ENCODE data around the gene CDK11A.

The CDK11A gene

DNA sequence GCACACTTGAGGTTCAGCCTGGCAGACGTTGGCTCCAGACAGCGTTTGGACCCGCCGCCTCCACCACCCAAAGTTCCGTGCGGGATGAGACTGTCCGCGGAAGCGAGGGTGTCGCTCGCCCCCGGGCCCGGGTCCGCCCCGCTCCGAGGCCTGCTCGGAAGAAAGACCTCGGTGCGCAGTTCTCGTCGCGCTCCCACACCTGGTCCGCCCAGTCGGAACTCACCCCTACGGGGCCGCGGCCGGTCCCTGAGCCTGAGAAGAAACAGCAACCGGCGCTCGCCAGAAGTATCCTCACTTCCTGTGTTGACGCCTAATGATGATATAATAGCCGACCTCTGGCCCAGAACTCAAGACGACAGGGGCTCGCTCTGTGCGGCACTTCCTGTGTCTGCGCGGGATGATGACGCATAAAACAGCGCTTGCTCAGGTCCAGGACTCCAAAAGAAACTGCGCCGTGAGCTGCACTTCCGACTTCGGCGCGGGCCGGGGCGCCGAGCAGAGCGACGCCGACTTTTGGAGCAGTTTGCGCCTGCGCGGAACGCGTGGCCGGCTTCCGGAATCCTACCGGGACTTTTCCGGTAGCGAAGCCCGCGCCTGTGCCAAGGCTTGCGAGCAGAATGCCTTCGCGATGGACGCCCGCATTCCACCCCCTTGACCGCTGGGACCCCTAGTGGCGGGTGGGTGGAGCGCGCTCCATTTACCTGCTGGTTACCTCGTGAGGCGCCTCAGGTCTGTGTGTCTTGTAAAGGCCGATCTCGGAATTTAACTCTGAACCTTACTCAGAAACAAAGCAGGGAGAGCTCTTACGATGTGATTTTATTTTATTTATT, at the start of gene CDK11A:
CDK11A (minus strand) TSS at position 323 of the 830 bp plus-strand sequence. CDS start 1,539 bp downstream, outside the sequence.
- peak; percentile 97 for DNase-seq

GRCh38 chr1:1773874-1774273, 49.7 kb upstream of the CDK11A start:
- DNase-seq = no peak

- DNase-seq = no peak
Measured at GRCh38 chr1:1771096-1771495, 46.9 kb upstream of the CDK11A start.

DNA sequence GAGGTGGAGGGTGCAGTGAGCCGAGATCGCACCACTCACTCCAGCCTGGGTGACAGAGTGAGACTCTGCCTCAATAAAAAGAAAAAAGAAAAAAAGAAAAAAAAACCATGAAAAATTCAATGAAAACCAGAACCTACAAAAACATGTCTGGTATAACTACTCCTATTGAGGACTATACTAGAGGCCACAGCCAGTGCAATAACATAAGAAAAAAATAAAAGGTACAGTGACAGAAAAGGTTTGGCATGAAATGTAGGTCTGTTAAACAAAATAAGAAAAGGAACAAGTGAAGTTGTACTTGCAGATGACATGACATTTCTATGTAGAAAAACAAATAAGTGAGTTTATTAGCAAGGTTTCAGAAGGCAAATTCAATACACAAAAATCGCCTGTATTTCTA, 45.9 kb upstream of the CDK11A start:
- DNase-seq = no peak

DNA sequence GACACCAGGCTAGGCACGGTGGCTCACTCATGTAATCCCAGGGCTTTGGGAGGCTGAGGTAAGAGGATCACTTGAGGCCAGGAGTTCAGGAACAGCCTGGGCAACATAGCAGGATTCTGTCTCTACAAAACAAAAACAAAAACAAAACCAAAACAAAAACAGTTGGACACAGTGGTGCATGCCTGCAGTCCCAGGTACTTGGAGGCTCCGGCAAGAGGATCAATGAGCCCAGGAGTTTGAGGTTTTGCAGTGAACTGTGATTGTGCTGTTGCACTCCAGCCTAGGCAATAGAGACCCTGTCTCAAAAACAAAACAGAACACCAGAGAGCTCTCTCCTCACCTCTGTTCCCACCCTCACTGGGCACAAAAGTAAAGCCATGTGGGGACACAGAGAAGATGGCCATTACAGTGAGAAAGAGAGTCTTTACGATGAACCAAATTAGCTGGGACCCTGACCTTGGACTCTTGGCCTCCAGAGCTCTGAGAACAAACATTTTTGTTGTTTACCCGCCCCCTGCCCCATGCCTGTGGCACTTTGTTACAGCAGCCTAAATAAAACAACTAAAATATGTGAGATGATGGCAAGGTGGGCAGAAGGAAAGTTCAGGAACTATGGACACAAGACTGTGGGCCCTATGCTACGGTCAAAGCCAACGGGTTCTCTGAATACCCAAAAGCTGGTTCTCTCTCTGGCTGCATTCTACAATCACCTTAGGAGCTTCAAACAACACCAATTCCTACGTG, 44.3 kb upstream of the CDK11A start:
- DNase-seq = no peak

GRCh38 chr1:1764876-1765470, 40.8 kb upstream of the CDK11A start:
- DNase-seq = no peak

GRCh38 chr1:1763657-1764621, 39.8 kb upstream of the CDK11A start:
- no peak for DNase-seq

DNA sequence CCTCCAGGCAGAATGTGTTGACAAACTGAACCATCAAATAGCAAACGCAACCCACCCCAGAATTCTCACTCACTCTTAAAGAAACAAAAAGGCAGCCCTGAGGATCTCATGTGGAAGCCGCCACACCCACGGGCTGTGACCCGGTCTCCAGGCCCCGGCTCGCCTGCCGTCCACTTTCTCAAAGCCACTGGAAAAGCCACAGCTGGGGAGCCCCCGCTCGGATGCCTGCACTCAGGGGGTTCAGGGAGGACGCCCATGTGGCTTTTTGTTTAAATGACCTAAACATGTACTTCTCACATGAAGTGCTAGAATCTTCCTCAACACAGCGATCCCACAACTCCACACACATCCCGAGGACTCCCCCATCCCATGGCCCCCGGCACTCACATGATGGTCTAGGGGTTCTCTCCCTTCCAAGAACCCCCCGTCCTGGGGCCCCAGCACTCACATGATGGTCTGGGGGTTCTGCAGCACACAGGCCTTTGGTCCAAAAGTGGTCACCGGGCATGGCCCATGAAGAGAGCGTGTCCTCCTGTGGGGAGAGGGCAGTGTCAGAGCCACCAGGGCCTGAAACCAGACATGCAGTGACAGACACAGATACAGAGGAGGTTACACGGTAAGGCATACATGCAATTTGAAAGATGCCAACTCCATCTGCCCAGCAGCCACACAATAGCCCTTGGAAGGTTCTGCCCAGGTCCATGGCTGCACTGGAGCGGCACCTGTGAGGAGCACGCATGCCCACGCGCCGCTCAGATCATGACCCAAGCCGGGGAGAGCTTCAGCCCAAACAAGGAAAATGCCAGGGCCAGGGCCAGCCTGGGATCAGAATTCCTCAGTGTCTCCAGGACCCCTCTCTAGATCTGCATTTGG, 37.6 kb upstream of the CDK11A start:
- no peak for DNase-seq

GRCh38 chr1:1760715-1761114, 36.6 kb upstream of the CDK11A start:
- no peak for DNase-seq

DNA sequence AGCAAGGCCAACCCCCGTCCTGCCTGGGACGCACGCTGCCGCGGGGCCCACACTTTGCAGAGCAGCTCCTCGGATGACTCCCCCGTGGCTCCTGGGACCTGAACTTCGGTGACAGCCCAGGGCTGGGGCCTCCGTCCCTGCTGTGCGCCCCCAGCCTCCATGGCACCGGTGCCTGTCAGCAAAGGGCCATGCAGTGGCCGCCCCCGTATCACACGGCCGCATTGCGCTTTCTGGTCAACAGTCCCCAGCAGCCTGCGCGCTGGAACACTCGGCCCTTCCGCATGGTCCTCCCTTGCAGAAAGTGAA, 36.1 kb upstream of the CDK11A start:
- no peak for DNase-seq

- DNase-seq = no peak
Measured at GRCh38 chr1:1759456-1760344, 35.5 kb upstream of the CDK11A start.

- no peak for DNase-seq
Measured at GRCh38 chr1:1758692-1759455, 34.7 kb upstream of the CDK11A start.

DNA sequence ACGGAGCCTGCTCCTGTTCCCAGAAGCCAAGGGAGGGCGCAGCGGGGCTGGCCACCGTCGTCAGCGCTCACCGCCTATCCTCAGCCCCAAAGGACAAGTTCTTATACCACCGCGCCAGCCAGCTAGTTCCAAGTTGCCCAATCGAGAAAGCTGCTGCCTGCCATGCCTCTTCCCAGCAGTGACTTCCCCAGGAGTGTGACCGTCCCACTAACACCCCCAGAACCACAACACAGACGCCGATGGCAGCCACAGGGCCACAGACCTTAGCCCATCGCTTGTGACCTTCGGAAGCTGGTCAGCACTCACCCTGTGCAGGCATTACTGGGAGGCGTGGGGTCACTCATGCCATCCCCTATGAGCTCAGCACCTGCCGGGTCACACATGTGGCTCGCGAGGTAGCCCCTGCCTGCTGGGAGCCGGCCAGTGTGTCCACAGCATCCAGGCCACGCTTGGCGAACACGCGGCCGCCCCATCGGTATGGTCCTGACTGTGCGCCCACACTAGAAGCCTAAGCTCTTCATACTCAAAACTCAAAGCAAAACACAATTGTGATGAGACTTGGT, 34.0 kb upstream of the CDK11A start:
- no peak for DNase-seq

GRCh38 chr1:1757422-1758058, 33.4 kb upstream of the CDK11A start:
- no peak for DNase-seq

DNA sequence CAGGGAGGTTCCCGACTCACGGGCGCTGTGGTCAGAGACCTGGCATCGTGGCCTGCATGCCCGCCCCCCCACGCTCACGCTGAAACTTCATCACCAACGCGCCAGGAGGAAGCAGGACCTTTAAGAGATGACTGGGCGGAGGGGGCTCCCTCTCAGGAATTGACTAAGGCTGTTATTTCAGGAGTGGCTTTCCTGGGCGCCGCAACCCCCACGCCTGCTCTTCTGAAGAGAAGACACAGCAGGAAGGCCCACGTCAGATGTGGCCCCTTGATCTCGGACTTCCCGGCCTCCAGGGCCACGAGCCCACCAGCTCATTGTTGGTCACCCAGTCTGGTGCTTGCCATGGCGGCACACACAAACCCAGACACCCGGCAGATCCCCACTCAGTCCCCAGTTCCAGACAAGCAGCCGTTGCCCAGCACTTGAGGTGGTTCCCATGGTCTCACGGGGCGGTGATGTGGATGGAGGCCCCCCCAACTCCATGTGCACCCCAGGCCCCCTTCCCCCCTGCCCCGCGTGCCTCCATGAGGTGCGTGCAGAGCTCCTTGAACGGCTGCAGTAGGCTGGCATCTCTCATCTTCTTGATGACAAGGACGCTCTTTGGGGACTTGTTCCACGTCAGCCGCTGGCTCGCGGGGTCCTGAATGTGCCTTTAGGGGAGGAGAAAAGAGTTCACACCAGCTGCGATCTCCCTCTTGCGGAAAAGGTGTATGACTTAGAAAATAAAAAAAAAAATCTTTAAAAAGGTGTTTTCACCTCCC, 32.7 kb upstream of the CDK11A start:
- no peak for DNase-seq

DNA sequence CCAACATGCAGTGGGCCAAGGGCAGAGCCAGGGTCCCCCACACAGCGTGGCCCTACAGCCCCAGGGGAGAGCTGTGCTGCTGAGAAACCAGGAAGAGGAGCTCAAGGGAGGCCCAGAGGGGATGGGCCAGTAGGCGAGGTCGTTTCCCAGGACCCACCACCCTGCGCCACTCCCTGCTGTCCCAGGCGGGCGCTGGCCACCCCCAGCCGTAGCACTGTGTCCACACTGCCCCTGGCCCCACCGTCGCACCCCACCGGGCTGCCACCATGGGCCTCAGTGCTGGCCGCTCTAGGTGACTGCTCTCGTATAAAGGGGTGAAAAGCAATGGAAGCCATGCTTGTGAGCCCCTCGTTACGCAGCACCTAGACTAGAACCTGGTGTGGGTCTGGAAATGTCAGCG, 31.7 kb upstream of the CDK11A start:
- DNase-seq = no peak

DNA sequence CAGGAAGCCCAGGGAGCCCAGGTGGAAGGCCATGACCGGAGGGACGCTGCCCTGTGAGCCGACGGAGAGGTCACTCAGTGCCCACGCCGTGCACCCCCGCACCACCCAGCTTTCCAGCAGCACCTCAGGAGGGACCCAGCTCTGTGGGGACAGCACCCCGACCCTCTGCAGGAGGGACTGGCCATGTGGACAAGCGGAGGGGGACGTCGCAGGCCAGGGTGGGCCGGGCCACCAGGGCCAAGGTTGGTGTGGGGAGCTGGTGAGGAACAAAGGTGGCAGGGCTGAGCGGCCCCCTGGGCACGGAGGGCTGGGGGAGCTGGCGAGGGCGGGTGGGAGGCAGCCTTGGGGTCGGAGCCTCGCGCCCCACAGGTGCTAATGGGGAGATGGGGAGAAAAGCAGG, 31.3 kb upstream of the CDK11A start:
- no peak for DNase-seq

Data from CD4-positive, alpha-beta T cell treated with Interleukin-17A for 4 hours (primary cell).